ENCODE data around the gene RGS3. TPM values are rescaled to one million over a fixed set of nuclear protein-coding genes. Genes with fewer than 3 reads are reported as not detected.

The RGS3 gene
- total RNA-seq, 4 donors from 2014 or later = 43.9 to 122 (median 72.7) TPM

DNA sequence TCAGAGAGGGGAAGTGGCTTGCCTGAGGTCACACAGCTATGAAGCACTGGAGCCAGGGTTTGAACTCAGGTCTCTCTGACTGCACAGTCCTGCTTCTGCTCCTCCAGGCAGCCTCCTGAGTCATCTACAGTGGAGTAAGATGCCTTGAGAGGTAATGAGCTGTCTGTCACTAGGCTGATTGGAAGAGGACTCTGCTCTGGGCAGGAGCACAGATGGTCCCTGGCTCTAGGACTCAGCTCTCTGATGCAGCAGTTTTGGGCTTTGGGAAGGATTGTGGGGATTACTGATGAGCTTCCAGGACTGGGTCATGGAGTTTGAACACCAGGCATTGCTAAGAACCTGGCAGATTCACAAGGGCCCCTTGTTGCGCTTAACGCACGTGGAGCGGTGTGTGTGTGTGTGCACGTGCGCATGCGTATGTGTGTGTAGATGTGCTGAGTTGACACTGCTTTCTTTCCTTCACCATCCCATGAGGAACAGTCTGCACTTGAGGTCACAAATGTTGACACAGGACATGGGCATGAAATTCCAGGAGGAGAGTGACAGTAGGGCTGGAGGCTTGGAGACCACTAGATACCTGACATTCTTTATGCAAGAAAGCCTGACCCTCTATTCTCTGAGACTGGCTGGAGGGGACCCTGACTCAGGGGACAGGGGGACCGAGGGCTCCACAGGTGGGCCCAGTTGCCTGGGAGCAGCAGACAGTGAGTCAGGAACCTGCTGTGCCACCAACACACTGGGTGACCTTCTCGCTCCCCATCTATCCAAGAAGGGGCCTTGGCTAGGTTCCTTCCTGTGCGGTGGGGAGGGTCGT lies 170.5 kb downstream of the RGS3 start:
- Histone ChIP-seq H3K9me3 (no peaks in the 10 kb centered on the region), H3K36me3 (no peaks in the 10 kb centered on the region), H3K27ac (no peak overlapping the region), H3K27me3 (no peaks in the 10 kb centered on the region), H3K4me3 (no peak overlapping the region), H3K4me1 (peaks cover 0 to 11% (median 0%) of the 10 kb centered on the region in 3 donors)
- 96 to 100% methylated on average over 1 to 5 of the region's 11 CpGs for WGBS, 2 donors (ENCODE audit: low coverage in 1 of 2)
- no peak for TF ChIP-seq POLR2A (IDR thresholded peaks at IDR 0.05)
- no peak for ATAC-seq

DNA sequence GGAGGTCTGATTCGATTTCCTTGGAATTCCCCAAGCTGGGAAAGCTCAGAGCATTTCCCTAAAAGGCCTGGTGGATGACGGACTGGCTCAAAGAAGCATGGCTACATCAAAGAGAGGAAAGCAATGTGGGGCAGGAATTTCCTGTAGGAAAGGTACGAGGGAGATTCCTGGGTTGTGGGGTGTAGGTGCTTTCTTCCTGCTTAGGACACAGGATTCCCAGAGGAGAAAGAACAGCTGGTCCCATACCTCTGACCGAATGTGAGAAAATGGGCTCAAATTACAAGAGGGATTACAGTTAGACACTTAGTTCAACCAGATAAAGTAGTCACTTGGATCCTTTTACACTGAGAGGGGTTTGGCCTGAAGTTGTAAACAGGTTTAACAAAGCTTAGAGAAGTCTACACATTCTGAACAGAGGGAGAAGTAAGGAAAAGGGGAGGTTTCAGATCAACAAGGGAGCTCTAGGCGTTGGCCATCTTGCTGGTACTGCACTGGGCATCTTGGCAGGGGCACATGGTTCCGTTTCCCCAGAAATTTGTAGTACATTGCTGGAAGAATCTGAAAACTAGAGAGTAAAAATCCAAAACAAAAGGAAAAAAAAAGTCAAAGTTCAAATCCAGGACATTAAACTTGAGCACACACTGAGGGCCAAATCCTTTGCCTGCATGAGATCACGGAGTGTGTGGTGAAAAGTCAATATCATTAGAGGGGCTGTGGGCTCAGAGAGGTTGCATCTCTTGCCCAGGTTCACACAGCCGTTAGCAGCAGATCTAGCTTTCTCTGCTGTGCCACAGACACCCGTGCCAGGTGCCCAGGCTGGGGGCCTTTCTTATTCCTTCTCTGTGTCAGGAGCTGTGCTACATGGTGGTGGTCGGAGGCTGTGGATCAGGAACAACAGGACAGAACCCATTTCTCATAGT lies 171.3 kb downstream of the RGS3 start:
- Histone ChIP-seq H3K4me3 (no peak overlapping the region), H3K4me1 (peaks cover 0 to 11% (median 0%) of the 10 kb centered on the region in 3 donors), H3K36me3 (no peaks in the 10 kb centered on the region), H3K27ac (no peak overlapping the region), H3K9me3 (no peaks in the 10 kb centered on the region), H3K27me3 (no peaks in the 10 kb centered on the region)
- no peak for ATAC-seq
- 61 to 77% methylated on average over 3 to 9 of the region's 10 CpGs for WGBS, 2 donors (ENCODE audit: low coverage in 1 of 2)
- TF ChIP-seq POLR2A (IDR thresholded peaks at IDR 0.05) = no peak
- TF ChIP-seq EP300 (IDR thresholded peaks at IDR 0.05) = no peak
- TF ChIP-seq, protein P1, sequence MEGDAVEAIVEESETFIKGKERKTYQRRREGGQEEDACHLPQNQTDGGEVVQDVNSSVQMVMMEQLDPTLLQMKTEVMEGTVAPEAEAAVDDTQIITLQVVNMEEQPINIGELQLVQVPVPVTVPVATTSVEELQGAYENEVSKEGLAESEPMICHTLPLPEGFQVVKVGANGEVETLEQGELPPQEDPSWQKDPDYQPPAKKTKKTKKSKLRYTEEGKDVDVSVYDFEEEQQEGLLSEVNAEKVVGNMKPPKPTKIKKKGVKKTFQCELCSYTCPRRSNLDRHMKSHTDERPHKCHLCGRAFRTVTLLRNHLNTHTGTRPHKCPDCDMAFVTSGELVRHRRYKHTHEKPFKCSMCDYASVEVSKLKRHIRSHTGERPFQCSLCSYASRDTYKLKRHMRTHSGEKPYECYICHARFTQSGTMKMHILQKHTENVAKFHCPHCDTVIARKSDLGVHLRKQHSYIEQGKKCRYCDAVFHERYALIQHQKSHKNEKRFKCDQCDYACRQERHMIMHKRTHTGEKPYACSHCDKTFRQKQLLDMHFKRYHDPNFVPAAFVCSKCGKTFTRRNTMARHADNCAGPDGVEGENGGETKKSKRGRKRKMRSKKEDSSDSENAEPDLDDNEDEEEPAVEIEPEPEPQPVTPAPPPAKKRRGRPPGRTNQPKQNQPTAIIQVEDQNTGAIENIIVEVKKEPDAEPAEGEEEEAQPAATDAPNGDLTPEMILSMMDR (IDR thresholded peaks at IDR 0.05) = no peak
- no peak for TF ChIP-seq POLR2AphosphoS5 (IDR thresholded peaks at IDR 0.05)

DNA sequence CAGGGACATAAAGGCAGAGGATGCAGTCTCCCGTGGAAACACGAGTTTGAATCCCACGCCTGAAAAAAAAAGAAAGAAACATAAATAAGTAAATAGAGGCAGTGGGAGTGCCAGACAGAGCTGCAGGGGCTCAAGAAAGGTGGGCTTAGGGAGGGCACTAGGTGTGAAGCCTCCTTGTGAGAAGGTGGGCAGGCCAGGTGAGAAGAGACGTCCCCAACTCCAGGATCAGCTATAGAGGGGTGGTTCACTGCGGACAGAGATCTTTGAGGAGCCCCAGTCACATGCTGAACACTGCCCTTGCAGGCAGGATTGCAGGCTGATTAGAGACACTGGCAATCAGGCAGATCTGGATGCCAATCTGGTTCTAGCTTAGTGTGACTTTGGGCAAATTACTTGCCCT lies 172.1 kb downstream of the RGS3 start:
- H3K4me1 ChIP-seq = peaks cover 0 to 11% (median 0%) of the 10 kb centered on the region in 3 donors
- H3K9me3 ChIP-seq = no peaks in the 10 kb centered on the region
- ATAC-seq = no peak
- no peak overlapping the region for H3K4me3 ChIP-seq
- H3K27me3 ChIP-seq = no peaks in the 10 kb centered on the region
- 86 to 100% methylated on average over 3 to 5 of the region's 5 CpGs for WGBS, 2 donors (ENCODE audit: low coverage in 1 of 2)
- TF ChIP-seq, protein P1 (IDR thresholded peaks at IDR 0.05) = no peak
- TF ChIP-seq EP300 (IDR thresholded peaks at IDR 0.05) (no peak), POLR2AphosphoS5 (IDR thresholded peaks at IDR 0.05) (no peak), POLR2A (IDR thresholded peaks at IDR 0.05) (no peak)
- no peaks in the 10 kb centered on the region for H3K36me3 ChIP-seq
- no peak overlapping the region for H3K27ac ChIP-seq

DNA sequence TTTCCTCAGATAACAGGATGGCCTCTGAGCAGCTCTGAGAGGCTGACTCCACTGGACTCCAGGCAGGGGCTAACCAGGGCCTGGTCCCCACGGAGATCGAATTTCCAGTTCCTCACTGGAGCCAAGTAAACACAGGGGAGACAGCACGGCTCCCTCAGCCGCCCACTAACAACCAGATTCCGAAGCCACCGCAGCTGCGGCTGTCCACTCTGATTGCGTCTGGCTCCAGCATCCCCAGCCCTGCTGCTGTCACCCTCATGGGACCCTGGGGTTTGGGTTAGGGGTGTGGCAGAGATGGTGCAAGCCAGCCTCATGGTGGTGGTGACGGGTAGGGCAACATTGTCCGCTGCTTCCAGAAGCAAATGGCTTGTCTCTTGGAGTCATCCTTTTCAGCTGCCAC lies 172.6 kb downstream of the RGS3 start:
- TF ChIP-seq POLR2AphosphoS5 (IDR thresholded peaks at IDR 0.05) = no peak
- TF ChIP-seq, protein P1 (IDR thresholded peaks at IDR 0.05) = no peak
- H3K27ac ChIP-seq = no peak overlapping the region
- no peaks in the 10 kb centered on the region for H3K36me3 ChIP-seq
- peaks cover 0 to 11% (median 0%) of the 10 kb centered on the region in 3 donors for H3K4me1 ChIP-seq
- no peaks in the 10 kb centered on the region for H3K9me3 ChIP-seq
- no peak for ATAC-seq
- 52 to 80% methylated on average over 1 to 4 of the region's 10 CpGs for WGBS, 2 donors (ENCODE audit: low coverage in 1 of 2)
- H3K27me3 ChIP-seq = no peaks in the 10 kb centered on the region
- no peak overlapping the region for H3K4me3 ChIP-seq

DNA sequence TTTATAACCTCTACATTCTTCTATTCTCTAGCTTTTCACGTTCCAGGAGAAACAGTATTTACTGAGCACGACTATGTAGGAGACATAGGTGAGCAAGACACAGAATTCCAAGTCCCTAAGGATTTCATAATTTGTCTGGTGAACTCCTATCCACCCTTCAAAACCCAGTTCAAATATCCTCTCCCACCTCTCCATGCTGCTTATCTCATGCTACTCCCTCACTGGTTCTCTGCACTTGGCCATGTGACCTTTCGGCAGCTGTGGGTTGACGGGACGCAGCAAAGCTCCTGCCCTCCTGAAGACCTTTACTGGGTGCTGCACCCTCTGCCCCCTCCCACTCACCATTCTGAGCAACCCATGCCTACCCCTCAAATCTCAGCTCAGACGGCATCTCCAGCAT lies 173.2 kb downstream of the RGS3 start:
- TF ChIP-seq POLR2A (IDR thresholded peaks at IDR 0.05) = no peak
- TF ChIP-seq, protein P1 (IDR thresholded peaks at IDR 0.05) = no peak
- WGBS, 2 donors (ENCODE audit: low coverage in 1 of 2) = 91 to 100% methylated on average over 3 to 5 of the region's 6 CpGs
- H3K27ac ChIP-seq = no peak overlapping the region
- no peak for ATAC-seq
- H3K9me3 ChIP-seq = no peaks in the 10 kb centered on the region
- H3K27me3 ChIP-seq = no peaks in the 10 kb centered on the region
- H3K4me1 ChIP-seq = peaks cover 0 to 11% (median 0%) of the 10 kb centered on the region in 3 donors
- H3K4me3 ChIP-seq = no peak overlapping the region
- no peaks in the 10 kb centered on the region for H3K36me3 ChIP-seq

Measured in gastroesophageal sphincter (tissue), 4 donors.